Hepatocyte (in vitro differentiated cells): ENCODE results near the gene COX7A2. TPM values are rescaled to one million over a fixed set of nuclear protein-coding genes. Genes with fewer than 3 reads are reported as not detected.

Experiments used
- DNase-seq: peaks from one replicate; pipeline ENCODE4 v3.0.0-alpha.2; 2016; ENCODE audit warnings: low spot score
- H2AFZ ChIP-seq: fragments of 200-600 bp; sonication (generic); 2 replicates; pipeline ENCODE4 v1.6.0; 2016; ENCODE audit warnings: antibody characterized with exemption, mild to moderate bottlenecking
- H3K27ac ChIP-seq: fragments of 200-600 bp; sonication (generic); 2 replicates; pipeline ENCODE4 v1.5.1; 2016; ENCODE audit warnings: mild to moderate bottlenecking
- H3K27me3 ChIP-seq: fragments of 200-600 bp; sonication (generic); 2 replicates; pipeline ENCODE4 v1.6.1; 2016
- H3K36me3 ChIP-seq: fragments of 200-600 bp; sonication (generic); replicated peaks from 2 replicates; pipeline ENCODE4 v1.5.1; 2016; ENCODE audit warnings: low read depth; ENCODE audit not compliant: insufficient read depth
- H3K4me1 ChIP-seq: fragments of 200-600 bp; sonication (generic); 2 replicates; pipeline ENCODE4 v1.5.1; 2016; ENCODE audit warnings: mild to moderate bottlenecking, moderate library complexity; ENCODE audit not compliant: insufficient read depth
- H3K4me2 ChIP-seq: fragments of 200-600 bp; sonication (generic); 2 replicates; pipeline ENCODE4 v1.6.0; 2016
- H3K4me3 ChIP-seq: fragments of 200-600 bp; sonication (generic); 2 replicates; pipeline ENCODE4 v1.5.1; 2016; ENCODE audit warnings: mild to moderate bottlenecking
- H3K79me2 ChIP-seq: fragments of 200-600 bp; sonication (generic); 2 replicates; pipeline ENCODE4 v1.6.0; 2017; ENCODE audit warnings: mild to moderate bottlenecking
- H3K9me2 ChIP-seq: fragments of 200-600 bp; sonication (generic); replicated peaks from 2 replicates; pipeline ENCODE4 v1.6.0; 2017; ENCODE audit warnings: mild to moderate bottlenecking; ENCODE audit not compliant: insufficient read depth
- H3K9me3 ChIP-seq: fragments of 200-600 bp; sonication (generic); 2 replicates; pipeline ENCODE4 v1.5.1; 2016; ENCODE audit warnings: low read depth, mild to moderate bottlenecking
- H4K20me1 ChIP-seq: fragments of 200-600 bp; sonication (generic); 2 replicates; pipeline ENCODE4 v1.6.0; 2016; ENCODE audit warnings: mild to moderate bottlenecking; ENCODE audit not compliant: insufficient read depth, poor library complexity, severe bottlenecking
- CTCF ChIP-seq: fragments of 200-600 bp; sonication (generic); IDR thresholded peaks from 2 replicates; pipeline ENCODE4 v1.5.1; 2016; ENCODE audit warnings: antibody characterized with exemption, mild to moderate bottlenecking; ENCODE audit not compliant: poor library complexity
- EZH2 ChIP-seq: fragments of 200-600 bp; sonication (generic); IDR thresholded peaks from 2 replicates; pipeline ENCODE4 v1.6.1; 2016; ENCODE audit warnings: antibody characterized with exemption, mild to moderate bottlenecking, borderline replicate concordance
- EZH2phosphoT487 ChIP-seq: fragments of 200-600 bp; sonication (generic); IDR thresholded peaks from one replicate; pipeline ENCODE4 v1.6.1; 2018; ENCODE audit warnings: antibody characterized with exemption, mild to moderate bottlenecking, low read depth, moderate library complexity; ENCODE audit not compliant: unreplicated experiment, severe bottlenecking
- WGBS: methylation state at CpG from one replicate; pipeline ENCODE4 v1.1.6; 2016; ENCODE audit warnings: low lambda C conversion rate; ENCODE audit errors: missing lambda C conversion rate; 5-methylcytosine and 5-hydroxymethylcytosine counted together
- polyA plus RNA-seq: library from polyadenylated mRNA; unstranded; fragments of >200 nt; fragmentation: Nextera tagmentation; extraction: Ambion mirVana; gene quantifications from 2 replicates; pipeline ENCODE4 v1.2.1, GENCODE V29; 2016
- total RNA-seq: library from RNA; depleted of rRNA; stranded (reverse); fragments of >200 nt; gene quantifications from 2 replicates; pipeline ENCODE4 v1.2.3, GENCODE V29; 2014

Gene COX7A2
- total and polyA plus RNA-seq, 2 experiments from 2014 or later: 167 to 703 TPM

- Histone ChIP-seq H3K9me2 (no peaks in the 10 kb centered on the region), H3K9me3 (no peaks in the 10 kb centered on the region), H3K79me2 (peaks cover 53% of the 10 kb centered on the region), H3K4me3 (no peak overlapping the region), H3K27ac (no peak overlapping the region), H3K4me2 (no peak overlapping the region), H3K4me1 (peaks cover 11% of the 10 kb centered on the region), H2AFZ (no peak overlapping the region), H3K27me3 (no peaks in the 10 kb centered on the region), H4K20me1 (peaks cover 12% of the 10 kb centered on the region), H3K36me3 (peaks cover 4% of the 10 kb centered on the region)
- DNase-seq: no peak
- TF ChIP-seq CTCF (no peak), EZH2phosphoT487 (no peak), EZH2 (no peak)
These were observed 19.8 kb upstream of the COX7A2 start for GRCh38 chr6:75263401-75263750.

GRCh38 chr6:75262716-75263400 is 19.3 kb upstream of the COX7A2 start:
- Histone ChIP-seq H3K27ac (no peak overlapping the region), H3K4me1 (peaks cover 9% of the 10 kb centered on the region), H4K20me1 (peaks cover 10% of the 10 kb centered on the region), H2AFZ (no peak overlapping the region), H3K4me2 (no peak overlapping the region), H3K4me3 (no peak overlapping the region), H3K79me2 (peaks cover 54% of the 10 kb centered on the region), H3K9me3 (no peaks in the 10 kb centered on the region), H3K36me3 (peaks cover 5% of the 10 kb centered on the region), H3K27me3 (no peaks in the 10 kb centered on the region), H3K9me2 (no peaks in the 10 kb centered on the region)
- WGBS: 83% methylated on average over 4 of the region's 4 CpGs
- no peak for DNase-seq
- TF ChIP-seq EZH2: no peak
- no peak for TF ChIP-seq CTCF
- TF ChIP-seq EZH2phosphoT487: no peak

- Histone ChIP-seq H4K20me1 (no peaks in the 10 kb centered on the region), H3K79me2 (peaks cover 41% of the 10 kb centered on the region), H3K9me3 (no peaks in the 10 kb centered on the region), H3K36me3 (peaks cover 5% of the 10 kb centered on the region), H3K4me1 (no peaks in the 10 kb centered on the region), H3K27me3 (no peaks in the 10 kb centered on the region), H3K4me3 (no peak overlapping the region), H3K9me2 (no peaks in the 10 kb centered on the region), H2AFZ (no peak overlapping the region), H3K27ac (no peak overlapping the region), H3K4me2 (no peak overlapping the region)
- no peak for DNase-seq
- TF ChIP-seq EZH2phosphoT487: no peak
- TF ChIP-seq CTCF: no peak
- no peak for TF ChIP-seq EZH2
- 95% methylated on average over 1 of the region's 1 CpG for WGBS
These were observed 17.7 kb upstream of the COX7A2 start for GRCh38 chr6:75261299-75261698.
